Subcutaneous adipose tissue (tissue), 4 donors: ENCODE results near the gene CAMTA1. TPM values are rescaled to one million over a fixed set of nuclear protein-coding genes. Genes with fewer than 3 reads are reported as not detected.

ENCODE experiments used
- CTCF ChIP-seq: fragments of 450-650 bp; IDR thresholded peaks from one replicate; pipeline ENCODE4 v1.5.1; 2016; ENCODE audit warnings: low read depth, mild to moderate bottlenecking, control low read depth, antibody characterized with exemption, moderate library complexity
- total RNA-seq, 4 donors: library from RNA; depleted of rRNA; stranded (reverse); fragments of >200 nt; gene quantifications; one replicate each; pipeline ENCODE4 v1.1.0, GENCODE V29; 2016

CAMTA1 gene
- total RNA-seq, 4 donors from 2014 or later: 58.6 to 82.5 (median 78.0) TPM

- no peak for TF ChIP-seq CTCF
Observed at GRCh38 chr1:7509598-7509997, 724.3 kb downstream of the CAMTA1 start.

DNA sequence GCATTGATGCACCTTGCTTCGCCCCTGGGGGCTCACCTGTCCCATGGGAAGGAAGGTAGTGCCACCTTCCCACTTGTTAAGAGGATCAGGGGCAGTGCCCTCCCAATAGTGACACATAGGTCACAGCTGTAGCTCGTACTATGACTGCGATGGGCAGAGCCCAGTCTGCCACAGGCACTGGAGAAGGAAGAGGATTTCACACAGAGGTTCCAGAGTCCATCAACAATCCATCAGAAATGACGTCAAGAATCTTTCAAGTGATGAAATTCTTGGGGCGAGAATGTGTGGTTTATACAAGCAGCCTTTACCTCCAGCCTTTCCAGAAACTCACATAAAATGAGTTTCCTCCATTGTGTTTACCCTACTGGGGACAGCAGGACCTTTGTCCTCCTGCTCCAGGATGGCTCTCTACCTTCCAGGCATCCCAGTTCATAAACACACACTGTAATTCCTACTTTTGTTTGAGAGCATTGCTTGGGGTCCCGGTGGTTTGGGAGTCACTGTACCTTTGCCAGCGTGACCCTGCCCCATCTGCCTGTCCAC is 725.2 kb downstream of the CAMTA1 start:
- no peak for TF ChIP-seq CTCF

DNA sequence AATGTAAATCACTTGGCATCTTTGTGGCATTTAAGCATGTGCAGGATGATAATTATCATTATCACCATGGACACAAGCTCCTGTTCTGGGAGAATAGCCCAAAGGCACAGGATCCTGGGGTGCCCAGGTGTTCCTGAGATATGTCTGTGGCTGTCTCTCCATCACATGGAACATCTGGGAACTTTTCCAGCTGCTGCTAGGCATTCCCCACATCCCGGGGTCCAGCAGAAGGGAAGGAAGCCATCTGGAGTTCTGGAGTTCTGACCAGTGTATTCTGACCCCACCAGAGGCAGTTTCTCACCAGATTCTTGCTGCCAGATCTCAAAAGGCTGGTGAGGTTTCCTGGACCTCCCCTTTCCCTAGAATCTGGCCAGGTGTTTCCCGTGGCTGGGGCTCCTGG is 726.1 kb downstream of the CAMTA1 start:
- no peak for TF ChIP-seq CTCF

DNA sequence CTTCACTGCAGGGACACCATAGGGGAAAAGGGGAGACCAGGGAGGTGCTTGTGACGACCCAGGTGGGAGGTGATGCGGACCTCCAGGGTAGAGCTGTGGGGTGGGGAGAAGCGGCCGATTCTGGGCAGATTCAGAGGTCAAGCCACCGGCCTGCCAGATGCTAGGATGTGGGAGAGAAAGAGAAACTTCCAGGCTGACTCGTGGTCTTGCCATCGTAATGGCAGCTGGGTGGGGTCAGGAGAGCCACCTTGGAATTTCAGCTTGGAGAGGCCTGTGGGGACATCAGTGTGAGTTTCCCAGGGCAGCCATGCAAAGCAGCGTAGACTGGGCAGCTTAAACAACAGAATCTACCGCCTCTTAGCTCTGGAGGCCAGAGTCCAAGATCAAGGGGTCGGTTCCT is 727.8 kb downstream of the CAMTA1 start:
- no peak for TF ChIP-seq CTCF

GRCh38 chr1:7515175-7515574 is 729.9 kb downstream of the CAMTA1 start:
- no peak for TF ChIP-seq CTCF

DNA sequence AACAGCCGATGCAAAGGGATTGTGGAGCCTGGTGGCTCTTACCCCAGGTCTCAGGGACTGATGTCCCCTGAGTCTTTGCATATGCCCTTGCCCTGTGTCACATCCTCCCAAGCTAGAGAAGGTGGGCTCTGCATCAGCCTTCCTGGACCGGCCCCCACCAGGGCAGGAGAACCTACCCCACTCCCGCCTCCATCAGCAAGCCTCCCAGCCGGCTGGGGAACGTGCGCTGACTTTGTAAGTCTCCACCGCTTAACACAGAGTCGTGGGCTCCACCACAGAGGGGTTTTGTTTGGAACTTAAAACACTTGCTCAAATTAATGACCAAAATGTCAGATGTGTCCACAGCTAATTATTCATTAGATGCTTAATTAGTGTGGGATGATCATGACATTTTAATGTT is 730.6 kb downstream of the CAMTA1 start:
- TF ChIP-seq CTCF: no peak

- no peak for TF ChIP-seq CTCF
Observed at GRCh38 chr1:7516341-7516740, 731.1 kb downstream of the CAMTA1 start.

DNA sequence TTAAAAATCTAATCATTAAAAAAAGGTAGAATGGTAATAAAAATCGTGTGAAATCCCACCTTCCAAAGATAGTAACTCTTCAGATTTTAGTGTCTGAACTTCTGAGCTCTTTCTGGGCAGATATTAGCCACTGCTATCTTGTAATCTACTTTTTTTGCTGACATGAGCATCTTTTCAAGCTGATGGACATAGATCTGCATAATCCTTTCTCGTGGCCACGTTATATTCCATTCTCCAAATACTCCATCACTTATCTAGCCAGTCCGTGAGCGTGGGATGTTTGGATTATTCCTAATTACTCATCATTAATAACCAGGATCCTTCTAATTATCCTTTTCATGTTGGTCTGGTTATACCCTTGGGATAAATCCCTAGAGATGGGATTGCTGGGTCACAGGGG is 731.7 kb downstream of the CAMTA1 start:
- TF ChIP-seq CTCF: no peak
